Activated CD4-positive, alpha-beta T cell treated with anti-CD3 and anti-CD28 coated beads, Interleukin-2, Interleukin-4, amounts not matched to agents 100 ng/mL and 50 ng/mL, durations not matched to agents 16 hours and 8 hours (primary cell): ENCODE measurements around the gene KDM4B.

Experiments used
- DNase-seq: peaks from one replicate; pipeline ENCODE4 v3.0.0-alpha.2; 2020; ENCODE audit warnings: low spot score

The KDM4B gene

GRCh38 chr19:5032101-5032967 is 63.4 kb downstream of the KDM4B start:
- DNase-seq, result no peak

- no peak for DNase-seq
Measured at GRCh38 chr19:5035105-5035761, 66.3 kb downstream of the KDM4B start.

GRCh38 chr19:5035793-5036697 is 67.1 kb downstream of the KDM4B start:
- DNase-seq, result no peak

GRCh38 chr19:5036698-5037563 is 68.0 kb downstream of the KDM4B start:
- no peak for DNase-seq

- no peak for DNase-seq
Measured at GRCh38 chr19:5037936-5038335, 69.0 kb downstream of the KDM4B start.

GRCh38 chr19:5038631-5039271 is 69.8 kb downstream of the KDM4B start:
- peak; percentile 19 for DNase-seq

- DNase-seq, result no peak
Measured at GRCh38 chr19:5039642-5040543, 71.0 kb downstream of the KDM4B start.

- no peak for DNase-seq
Measured at GRCh38 chr19:5040544-5041167, 71.7 kb downstream of the KDM4B start.

- DNase-seq, result no peak
Measured at GRCh38 chr19:5041168-5041912, 72.4 kb downstream of the KDM4B start.

GRCh38 chr19:5041913-5042187 is 72.9 kb downstream of the KDM4B start:
- DNase-seq, result no peak

GRCh38 chr19:5042556-5042955 is 73.6 kb downstream of the KDM4B start:
- DNase-seq, result no peak

- DNase-seq, result no peak
Measured at GRCh38 chr19:5045029-5045428, 76.1 kb downstream of the KDM4B start.

GRCh38 chr19:5045956-5046338 is 77.0 kb downstream of the KDM4B start:
- no peak for DNase-seq

- DNase-seq, result no peak
Measured at GRCh38 chr19:5046339-5047039, 77.6 kb downstream of the KDM4B start.

- DNase-seq, result no peak
Measured at GRCh38 chr19:5047251-5047935, 78.5 kb downstream of the KDM4B start.

- DNase-seq, result peak; percentile 56
Measured at GRCh38 chr19:5048091-5048726, 79.3 kb downstream of the KDM4B start.
